Measurements from ENCODE around the gene THADA. TPM values are rescaled to one million over a fixed set of nuclear protein-coding genes. Genes with fewer than 3 reads are reported as not detected.

THADA gene
- total RNA-seq, 1 donor from 2014 or later: 38.0 TPM

DNA sequence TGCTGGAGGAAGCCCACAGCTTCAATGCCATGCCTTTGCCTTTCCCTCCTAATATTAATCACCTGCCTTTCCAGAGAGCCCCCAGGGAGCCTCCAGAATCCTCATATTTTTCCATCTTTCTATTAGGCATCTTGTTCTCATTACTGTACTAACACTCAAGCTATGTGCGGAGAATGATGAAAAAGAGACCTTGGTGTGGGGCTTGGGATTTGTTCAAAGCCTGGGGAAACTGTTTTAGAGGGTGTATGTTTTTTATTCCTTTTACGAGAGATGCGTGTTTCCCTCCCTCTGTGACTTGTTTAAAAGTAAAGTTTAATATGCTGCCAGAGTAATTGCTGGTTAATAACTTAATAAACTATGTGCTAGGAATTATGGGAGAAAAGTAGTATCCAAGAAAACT lies 267.0 kb downstream of the THADA start:
- DNase-seq (ENCODE audit: low spot score): no peak

GRCh38 chr2:43328133-43328532 lies 267.7 kb downstream of the THADA start:
- DNase-seq (ENCODE audit: low spot score): no peak

DNA sequence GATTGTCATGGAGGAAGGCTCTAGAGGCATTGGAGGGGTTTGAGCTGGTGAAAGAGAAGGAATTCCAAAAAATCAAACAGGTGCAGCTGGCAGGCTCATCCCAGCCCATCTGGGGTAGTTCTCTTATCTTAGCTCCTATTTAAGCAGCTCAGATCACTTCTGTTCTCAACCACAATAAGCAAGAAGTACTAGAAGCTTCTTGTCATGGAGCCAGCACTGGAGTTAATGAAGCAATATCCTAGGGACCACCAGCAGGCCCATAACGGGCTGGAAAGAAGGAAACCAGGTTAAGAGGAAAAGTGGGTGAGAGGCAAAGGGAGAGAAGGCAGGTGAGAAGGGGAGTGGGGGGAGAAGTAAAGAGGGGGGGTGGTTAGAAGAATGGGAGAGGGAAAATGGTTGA lies 268.7 kb downstream of the THADA start:
- no peak for DNase-seq (ENCODE audit: low spot score)

DNA sequence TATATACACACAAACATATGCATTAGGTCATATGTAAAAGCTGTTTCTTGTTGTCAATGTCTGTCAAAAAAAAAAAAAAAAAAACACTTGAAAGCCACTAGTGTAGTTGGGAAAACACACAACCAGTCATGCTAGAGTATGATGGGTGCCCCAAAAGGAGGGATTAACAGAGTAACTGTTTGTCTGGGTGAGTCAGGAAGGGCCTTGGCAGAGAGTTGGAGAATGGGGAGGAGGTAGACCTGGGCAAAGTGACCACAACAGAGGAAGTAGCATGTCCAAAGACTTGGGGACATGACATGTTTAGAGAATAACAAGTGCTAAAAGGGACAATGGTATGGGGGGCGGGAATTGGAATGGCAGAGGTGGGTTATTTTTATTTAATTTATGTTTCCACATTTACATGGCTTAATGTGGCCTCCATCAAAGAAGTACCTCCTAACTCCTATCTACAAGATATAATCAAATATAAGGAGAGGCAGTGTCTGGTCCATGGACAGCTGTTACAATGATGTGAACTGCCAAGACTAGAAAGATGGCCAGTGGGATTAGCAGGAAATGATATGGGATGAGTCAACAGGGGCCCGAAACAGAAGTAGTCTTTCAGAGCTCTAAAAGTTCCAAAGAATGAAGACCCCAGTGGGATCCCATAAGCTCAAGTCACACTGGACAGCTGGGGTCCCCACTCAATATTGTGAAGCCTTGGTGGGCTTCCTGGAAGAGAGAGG lies 269.6 kb downstream of the THADA start:
- DNase-seq (ENCODE audit: low spot score): no peak

- no peak for DNase-seq (ENCODE audit: low spot score)
Observed at GRCh38 chr2:43325107-43325811, 270.6 kb downstream of the THADA start.

GRCh38 chr2:43324259-43325106 lies 271.4 kb downstream of the THADA start:
- DNase-seq (ENCODE audit: low spot score): no peak

DNA sequence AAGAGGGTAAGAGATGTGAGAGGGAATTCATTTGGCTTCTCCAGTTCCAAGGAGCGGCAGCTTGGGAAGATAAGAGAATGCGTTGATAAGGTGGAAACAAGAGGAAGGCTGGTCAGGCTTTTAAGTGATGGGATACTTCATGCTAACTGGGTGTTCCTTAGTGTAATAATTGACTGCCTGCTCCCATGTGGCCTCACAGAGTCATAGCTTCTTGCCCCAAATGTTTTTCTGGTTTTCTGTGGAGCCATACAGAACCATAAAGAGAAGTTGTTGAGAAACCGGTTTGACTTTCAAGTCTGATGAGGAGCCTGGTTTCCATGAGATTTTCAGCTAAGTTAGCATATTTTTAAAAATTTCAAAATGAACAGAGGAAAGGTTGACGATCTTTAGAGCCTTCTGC lies 272.0 kb downstream of the THADA start:
- DNase-seq (ENCODE audit: low spot score): no peak

DNA sequence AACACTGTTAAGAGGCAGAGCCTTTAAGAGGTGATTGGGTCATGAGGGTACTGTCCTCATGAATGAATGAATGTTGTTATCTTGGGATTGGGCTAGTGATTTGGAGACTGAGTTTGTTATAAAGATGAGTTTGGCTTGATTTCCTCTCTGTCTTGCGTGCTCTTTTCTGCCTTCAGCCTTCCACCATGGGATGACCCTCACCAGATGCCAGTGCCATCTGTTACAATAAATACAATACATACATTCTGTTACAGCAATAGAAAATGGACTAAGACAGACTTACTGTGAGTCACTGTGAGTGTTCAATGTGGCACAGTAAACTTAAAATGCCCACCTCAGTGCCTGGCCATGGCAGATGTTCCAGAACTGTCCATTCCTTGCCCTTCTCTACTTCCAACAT lies 274.4 kb downstream of the THADA start:
- no peak for DNase-seq (ENCODE audit: low spot score)

- DNase-seq (ENCODE audit: low spot score): no peak
Observed at GRCh38 chr2:43319541-43319940, 276.3 kb downstream of the THADA start.

DNA sequence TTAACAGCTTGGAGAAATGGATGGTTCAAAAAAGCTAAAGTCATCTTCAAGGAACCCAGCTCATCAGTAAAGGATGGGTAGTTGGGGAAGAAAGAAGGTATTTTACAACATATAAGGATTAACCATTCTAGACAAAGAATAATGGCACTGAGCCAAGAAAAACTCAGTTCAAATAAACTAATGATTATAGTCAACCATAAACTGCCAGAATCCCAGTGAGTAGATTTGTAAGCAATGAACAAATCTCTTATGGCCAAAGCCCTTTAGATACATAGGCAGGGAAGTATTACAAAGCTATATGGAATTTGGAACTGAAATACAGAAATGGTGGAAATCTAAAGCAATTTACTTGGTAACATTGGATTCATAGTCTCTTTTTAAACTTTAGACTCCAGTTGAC lies 277.0 kb downstream of the THADA start:
- no peak for DNase-seq (ENCODE audit: low spot score)

DNA sequence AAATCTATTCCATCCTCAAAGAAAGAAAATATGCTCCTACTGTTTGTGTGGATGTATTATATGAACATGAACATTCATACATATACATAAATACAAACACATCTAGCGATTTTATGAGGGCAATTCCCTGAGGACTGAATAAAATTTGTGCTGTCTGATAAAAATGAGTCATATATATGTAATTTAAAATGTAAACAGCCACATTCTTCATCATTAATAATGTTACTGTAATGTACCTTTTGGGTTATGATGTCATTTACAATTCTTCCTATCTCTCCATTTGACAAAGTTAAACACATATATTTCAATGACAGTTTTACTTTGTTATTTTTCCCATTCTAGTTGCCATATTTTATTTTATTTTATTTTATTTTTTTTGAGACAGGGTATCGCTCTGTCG lies 278.2 kb downstream of the THADA start:
- no peak for DNase-seq (ENCODE audit: low spot score)

DNA sequence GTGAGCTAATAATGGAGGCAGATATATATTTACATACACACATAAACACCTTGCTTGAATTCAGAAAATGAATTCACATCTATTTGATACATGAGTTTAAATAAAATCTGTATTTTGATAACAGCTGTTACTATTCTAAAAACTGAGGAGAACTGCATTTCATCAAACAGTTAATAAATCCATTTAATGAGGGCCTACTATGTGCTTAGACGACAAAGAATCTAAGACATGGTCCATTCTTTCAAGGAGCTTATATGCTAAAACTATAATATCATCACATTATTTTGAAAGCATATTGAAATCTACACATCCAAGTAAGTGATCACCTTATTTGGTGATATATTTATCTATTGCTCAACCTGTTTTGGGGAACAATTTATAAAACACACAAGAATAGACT lies 278.6 kb downstream of the THADA start:
- no peak for DNase-seq (ENCODE audit: low spot score)

DNA sequence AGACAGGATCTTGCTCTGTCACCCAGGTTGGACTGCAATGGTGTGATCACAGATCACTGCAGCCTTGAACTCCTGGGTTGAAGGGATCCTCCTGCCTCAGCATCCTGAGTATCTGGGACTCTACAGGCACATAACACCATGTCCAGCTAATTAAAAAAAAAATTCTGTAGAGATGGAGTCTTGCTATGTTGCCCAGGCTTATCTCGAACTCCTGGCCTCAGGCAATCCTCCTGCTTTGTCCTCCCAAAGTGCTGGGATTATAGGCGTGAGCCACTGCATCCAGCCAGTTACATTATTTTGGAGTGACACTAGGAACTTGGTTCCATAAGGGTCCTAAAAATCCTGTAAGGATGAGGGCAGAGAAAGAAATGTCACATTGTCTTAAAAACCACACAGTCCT lies 280.4 kb downstream of the THADA start:
- DNase-seq (ENCODE audit: low spot score): no peak

- DNase-seq (ENCODE audit: low spot score): no peak
Observed at GRCh38 chr2:43314299-43314927, 281.4 kb downstream of the THADA start.

- no peak for DNase-seq (ENCODE audit: low spot score)
Observed at GRCh38 chr2:43313642-43314017, 282.2 kb downstream of the THADA start.

DNA sequence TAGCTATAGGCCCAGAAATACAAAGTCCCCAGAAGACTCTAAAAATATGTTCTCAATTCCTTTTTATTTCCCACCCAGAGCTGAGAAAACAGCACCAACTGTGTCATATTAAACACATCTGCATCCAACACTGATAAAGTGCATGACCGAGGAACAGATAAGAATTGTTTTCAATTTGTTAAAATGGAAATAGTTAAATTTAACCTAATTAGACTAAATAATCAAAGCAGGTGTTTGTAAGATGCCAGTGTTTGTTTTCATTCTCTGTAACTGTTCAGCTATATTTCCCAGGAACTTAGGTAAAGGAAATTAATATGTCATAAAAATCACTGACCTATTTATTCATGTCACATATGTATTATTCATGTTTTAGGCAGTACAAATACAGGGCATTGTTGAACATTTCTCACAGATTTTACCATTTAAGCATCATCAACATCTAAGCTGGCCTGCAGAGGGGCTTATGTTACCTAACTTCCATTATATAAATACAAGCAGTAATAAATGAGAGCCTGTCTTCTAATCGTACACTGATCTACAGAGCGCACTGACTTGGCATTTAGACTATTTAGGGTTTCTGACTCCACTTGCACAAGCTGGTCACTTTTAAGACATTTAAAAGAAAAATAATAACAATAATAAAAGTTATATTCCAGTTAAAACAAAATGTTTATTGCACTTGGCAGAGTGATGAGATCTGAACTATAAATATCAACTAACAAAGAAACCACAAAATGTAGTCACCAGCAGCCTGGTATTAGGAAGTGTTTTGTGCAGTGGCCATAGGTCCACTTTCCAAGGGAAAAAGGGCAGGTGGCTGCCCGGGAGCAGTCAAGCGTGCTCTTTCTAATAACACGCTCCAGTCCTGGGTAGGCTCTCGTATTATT lies 282.8 kb downstream of the THADA start:
- no peak for DNase-seq (ENCODE audit: low spot score)

DNA sequence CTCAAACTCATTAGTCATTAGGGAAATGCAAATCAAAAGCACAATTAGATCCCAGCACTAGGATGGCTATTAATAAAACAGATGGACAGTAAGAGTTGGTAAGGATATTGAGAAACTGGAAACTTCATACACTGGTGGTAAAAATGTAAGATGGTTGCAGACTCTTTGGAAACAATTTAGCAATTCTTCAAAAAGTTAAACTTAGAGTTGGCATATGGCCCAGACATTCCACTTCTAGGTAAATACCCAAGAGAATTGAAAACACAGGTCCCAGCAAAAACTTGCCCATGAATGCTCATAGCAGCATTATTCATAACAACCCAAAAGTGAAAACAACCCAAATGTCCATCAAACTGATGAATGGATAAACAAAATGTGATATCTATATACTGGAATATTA lies 284.6 kb downstream of the THADA start:
- DNase-seq (ENCODE audit: low spot score): no peak

- no peak for DNase-seq (ENCODE audit: low spot score)
Observed at GRCh38 chr2:43309935-43310334, 285.9 kb downstream of the THADA start.

GRCh38 chr2:43307973-43308372 lies 287.9 kb downstream of the THADA start:
- no peak for DNase-seq (ENCODE audit: low spot score)

DNA sequence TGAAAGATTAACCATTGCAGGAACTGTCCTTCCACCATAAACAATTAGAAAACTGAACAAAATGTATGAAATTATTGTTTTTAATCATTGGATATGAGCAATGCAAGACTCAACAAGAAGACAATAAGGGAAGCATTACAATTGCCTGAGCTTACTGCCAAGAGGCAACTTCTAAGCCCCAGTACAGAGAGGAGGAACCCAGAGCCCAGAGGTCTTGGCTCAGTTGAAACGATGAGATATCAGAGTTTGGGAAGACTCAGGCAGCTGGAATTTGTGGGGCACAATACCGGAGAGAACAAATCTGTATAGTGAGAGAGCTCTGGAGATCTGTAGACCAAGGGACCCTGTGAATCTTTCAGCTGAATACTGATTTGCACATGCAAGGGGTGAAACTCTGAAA lies 288.8 kb downstream of the THADA start:
- no peak for DNase-seq (ENCODE audit: low spot score)

DNA sequence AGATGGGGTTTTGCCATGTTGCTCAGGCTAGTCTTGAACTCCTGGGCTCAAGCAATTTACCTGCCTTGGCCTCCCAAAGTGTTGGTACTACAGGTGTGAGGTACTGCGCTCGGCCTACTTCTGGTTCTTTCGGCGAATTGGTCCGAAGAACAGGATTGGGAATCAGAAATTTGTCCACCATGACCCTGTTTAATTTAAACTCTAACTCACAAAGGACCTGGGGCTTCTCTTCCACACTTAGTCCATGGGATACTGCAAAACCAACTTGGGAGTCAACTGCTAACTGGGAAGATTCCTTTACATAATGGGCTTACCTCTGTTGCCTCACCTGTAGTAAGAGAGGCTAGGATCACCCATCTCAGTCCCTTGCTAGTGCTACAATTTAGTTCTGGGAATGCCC lies 289.6 kb downstream of the THADA start:
- DNase-seq (ENCODE audit: low spot score): no peak
